ENCODE data around the gene RPL35.
"Not testable (repeated sequence)": the region's sequence is repeated elsewhere in the genome, so short reads cannot be mapped to it uniquely, and the experiment has no call there.

Gene RPL35

GRCh38 chr9:124852829-124853531 lies 8.8 kb downstream of the RPL35 start, which contains the start of gene WDR38:
TSS of gene WDR38 (plus strand) at chr9:124853460. CDS start at chr9:124853532, 72 bp downstream.
- DNase-seq (ENCODE audit: low spot score): peak; percentile 71

GRCh38 chr9:124852121-124852828 lies 9.5 kb downstream of the RPL35 start:
- no peak for DNase-seq (ENCODE audit: low spot score)

GRCh38 chr9:124849801-124850200 lies 12.0 kb downstream of the RPL35 start:
- DNase-seq (ENCODE audit: low spot score): no peak

GRCh38 chr9:124846969-124847368 lies 14.8 kb downstream of the RPL35 start:
- DNase-seq (ENCODE audit: low spot score): no peak

GRCh38 chr9:124846467-124846866 lies 15.3 kb downstream of the RPL35 start:
- DNase-seq (ENCODE audit: low spot score): not testable (repeated sequence)

GRCh38 chr9:124844291-124844690 lies 17.5 kb downstream of the RPL35 start:
- no peak for DNase-seq (ENCODE audit: low spot score)

- no peak for DNase-seq (ENCODE audit: low spot score)
Measured at GRCh38 chr9:124843456-124844034, 18.2 kb downstream of the RPL35 start.

- no peak for DNase-seq (ENCODE audit: low spot score)
Measured at GRCh38 chr9:124841075-124841821, 20.5 kb downstream of the RPL35 start.

- DNase-seq (ENCODE audit: low spot score): no peak
Measured at GRCh38 chr9:124840300-124840833, 21.4 kb downstream of the RPL35 start.

- no peak for DNase-seq (ENCODE audit: low spot score)
Measured at GRCh38 chr9:124839612-124840299, 22.0 kb downstream of the RPL35 start.

- DNase-seq (ENCODE audit: low spot score): not testable (repeated sequence)
Measured at GRCh38 chr9:124838567-124839275, 23.0 kb downstream of the RPL35 start.

GRCh38 chr9:124838132-124838531 lies 23.6 kb downstream of the RPL35 start:
- DNase-seq (ENCODE audit: low spot score): not testable (repeated sequence)

- DNase-seq (ENCODE audit: low spot score): no peak
Measured at GRCh38 chr9:124835026-124835557, 26.7 kb downstream of the RPL35 start.

GRCh38 chr9:124834591-124834990 lies 27.2 kb downstream of the RPL35 start:
- no peak for DNase-seq (ENCODE audit: low spot score)

GRCh38 chr9:124831642-124832364 lies 30.0 kb downstream of the RPL35 start:
- no peak for DNase-seq (ENCODE audit: low spot score)

GRCh38 chr9:124830593-124830992 lies 31.2 kb downstream of the RPL35 start:
- no peak for DNase-seq (ENCODE audit: low spot score)

- no peak for DNase-seq (ENCODE audit: low spot score)
Measured at GRCh38 chr9:124829334-124829669, 32.5 kb downstream of the RPL35 start.

- no peak for DNase-seq (ENCODE audit: low spot score)
Measured at GRCh38 chr9:124828489-124829333, 33.0 kb downstream of the RPL35 start.
